ENCODE results near the gene RC3H2.
A peak's percentile ranks its signal among the peaks of the same experiment; 100 is the strongest.

The RC3H2 gene

GRCh38 chr9:122904823-122905710, at the start of gene RC3H2:
Gene RC3H2, minus strand, starts transcription at chr9:122905359. Its CDS starts 7,850 bp downstream, at chr9:122897509.
- ChIA-PET CTCF (interaction anchor here (1.0 to 1.7 kb wide), 3 partner anchors 7 to 86 kb away, joined by 3 to 7 read pairs (median 4); partner anchors contain the start of gene ZBTB6), POLR2A (interaction anchor here (0.6 to 1.5 kb wide), 10 partner anchors 9 to 150 kb away, joined by 3 to 10 read pairs (median 4); partner anchors contain the start of genes PDCL, RABGAP1 and ZBTB26)
- H3K4me3 ChIP-seq (ENCODE audit: low read depth, low read length): peak within 1 kb of the TSS; percentile 78
- DNase-seq (ENCODE audit: low read depth, low spot score): peak; percentile 99
- no peak for TF ChIP-seq CTCF (IDR thresholded peaks at IDR 0.05; ENCODE audit: insufficient read depth, low read length, missing control alignments)

GRCh38 chr9:122954253-122954691, 49.1 kb upstream of the RC3H2 start:
- POLR2A ChIA-PET: interaction anchor here (0.8 kb wide), 1 partner anchor 14 kb away, joined by 3 read pairs; the partner anchor contains the start of gene RABGAP1
- CTCF ChIA-PET: interaction anchor here (1.0 to 1.7 kb wide), 2 partner anchors 10 to 395 kb away, joined by 3 to 4 read pairs; no protein-coding TSS in a partner anchor
- no peak for TF ChIP-seq CTCF (IDR thresholded peaks at IDR 0.05; ENCODE audit: insufficient read depth, low read length, missing control alignments)
- no peak overlapping the region for H3K4me3 ChIP-seq (ENCODE audit: low read depth, low read length)
- DNase-seq (ENCODE audit: low read depth, low spot score): no peak

- CTCF ChIA-PET: interaction anchor here (2.0 kb wide), 1 partner anchor 40 kb away, joined by 5 read pairs; no protein-coding TSS in a partner anchor
- no peak for DNase-seq (ENCODE audit: low read depth, low spot score)
- POLR2A ChIA-PET: no interaction called here
- TF ChIP-seq CTCF (IDR thresholded peaks at IDR 0.05; ENCODE audit: insufficient read depth, low read length, missing control alignments): no peak
- no peak overlapping the region for H3K4me3 ChIP-seq (ENCODE audit: low read depth, low read length)
Measured at GRCh38 chr9:122951056-122951455, 45.9 kb upstream of the RC3H2 start.

- POLR2A ChIA-PET: no interaction called here
- TF ChIP-seq CTCF (IDR thresholded peaks at IDR 0.05; ENCODE audit: insufficient read depth, low read length, missing control alignments): no peak
- DNase-seq (ENCODE audit: low read depth, low spot score): no peak
- no peak overlapping the region for H3K4me3 ChIP-seq (ENCODE audit: low read depth, low read length)
- CTCF ChIA-PET: no interaction called here
Measured at GRCh38 chr9:122950263-122950662, 45.1 kb upstream of the RC3H2 start.

GRCh38 chr9:122949696-122950095, 44.5 kb upstream of the RC3H2 start:
- TF ChIP-seq CTCF (IDR thresholded peaks at IDR 0.05; ENCODE audit: insufficient read depth, low read length, missing control alignments): no peak
- H3K4me3 ChIP-seq (ENCODE audit: low read depth, low read length): no peak overlapping the region
- no peak for DNase-seq (ENCODE audit: low read depth, low spot score)
- ChIA-PET POLR2A (no interaction called here), CTCF (no interaction called here)

- no peak for TF ChIP-seq CTCF (IDR thresholded peaks at IDR 0.05; ENCODE audit: insufficient read depth, low read length, missing control alignments)
- CTCF ChIA-PET: no interaction called here
- no peak overlapping the region for H3K4me3 ChIP-seq (ENCODE audit: low read depth, low read length)
- POLR2A ChIA-PET: no interaction called here
- DNase-seq (ENCODE audit: low read depth, low spot score): no peak
Measured at GRCh38 chr9:122948313-122948712, 43.2 kb upstream of the RC3H2 start.

Measured in AG04449 (cell line).